ENCODE results near the gene NISCH.
"Not testable (repeated sequence)": the region's sequence is repeated elsewhere in the genome, so short reads cannot be mapped to it uniquely, and the experiment has no call there.

Gene NISCH

DNA sequence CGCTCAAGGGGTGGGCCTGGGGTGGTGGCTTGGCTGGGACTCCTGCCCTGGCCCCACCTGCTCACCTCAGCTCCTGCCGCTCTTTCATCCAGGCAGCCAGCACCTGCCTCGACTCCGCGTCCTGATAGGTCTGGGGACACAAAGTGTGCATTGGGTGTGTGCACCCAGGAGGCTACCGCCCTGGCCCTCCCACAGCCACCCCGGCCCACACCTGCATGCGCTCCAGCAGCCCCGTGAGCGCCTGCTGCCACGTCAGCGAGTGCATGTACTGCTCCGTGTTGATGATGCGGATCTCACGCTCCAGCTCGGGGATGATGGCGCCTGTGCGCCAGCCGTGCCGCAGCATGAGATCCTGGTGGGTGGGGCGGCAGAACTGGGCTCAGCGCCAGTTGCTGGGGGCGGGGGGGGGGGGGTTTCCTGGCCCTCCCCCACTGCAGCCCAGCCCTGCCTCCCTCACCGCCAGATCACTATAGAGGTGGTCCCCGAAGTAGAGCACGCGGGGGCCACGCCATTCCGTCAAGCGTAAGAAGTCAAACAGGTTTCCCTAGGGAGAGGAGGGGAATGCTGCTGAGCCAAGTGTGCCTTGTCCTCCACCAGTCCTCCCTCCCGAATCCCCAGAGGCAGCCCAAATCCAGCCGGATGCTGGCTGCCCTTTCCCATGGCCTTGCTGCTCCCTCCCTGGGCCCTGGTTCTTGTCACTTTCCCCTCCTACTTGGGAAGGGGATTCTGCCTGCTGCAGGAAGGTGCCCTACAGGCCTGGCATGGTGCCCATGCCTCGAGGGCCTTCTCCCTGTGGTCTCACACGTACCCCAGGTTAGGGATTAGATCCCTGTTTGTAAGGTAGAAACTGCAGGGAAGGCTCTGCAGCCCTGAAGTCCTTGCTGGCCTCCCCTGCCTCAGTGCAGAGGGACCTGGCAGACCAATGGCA, 69.6 kb downstream of the NISCH start:
- no peaks in the 10 kb centered on the region for H3K27me3 ChIP-seq (ENCODE audit: control insufficient read depth in 1 of 2, insufficient read depth in 2 of 2, low read length in 2 of 2)
- H3K9ac ChIP-seq (ENCODE audit: low read length in 2 of 2) = no peak overlapping the region
- H3K36me3 ChIP-seq (ENCODE audit: control insufficient read depth in 2 of 2, insufficient read depth in 2 of 2, low read length in 2 of 2) = peaks cover 0 to 8% of the 10 kb centered on the region in 2 donors
- H3K4me1 ChIP-seq (ENCODE audit: control insufficient read depth, insufficient read depth, low read length) = peaks cover 14% of the 10 kb centered on the region
- H3K9me3 ChIP-seq (ENCODE audit: control insufficient read depth in 2 of 2, low read length in 2 of 2) = no peaks in the 10 kb centered on the region
- no peak overlapping the region for H3K4me3 ChIP-seq (ENCODE audit: low read length in 2 of 2)
- peak overlapping the region; percentile 11 for H3K27ac ChIP-seq (ENCODE audit: low read length)

DNA sequence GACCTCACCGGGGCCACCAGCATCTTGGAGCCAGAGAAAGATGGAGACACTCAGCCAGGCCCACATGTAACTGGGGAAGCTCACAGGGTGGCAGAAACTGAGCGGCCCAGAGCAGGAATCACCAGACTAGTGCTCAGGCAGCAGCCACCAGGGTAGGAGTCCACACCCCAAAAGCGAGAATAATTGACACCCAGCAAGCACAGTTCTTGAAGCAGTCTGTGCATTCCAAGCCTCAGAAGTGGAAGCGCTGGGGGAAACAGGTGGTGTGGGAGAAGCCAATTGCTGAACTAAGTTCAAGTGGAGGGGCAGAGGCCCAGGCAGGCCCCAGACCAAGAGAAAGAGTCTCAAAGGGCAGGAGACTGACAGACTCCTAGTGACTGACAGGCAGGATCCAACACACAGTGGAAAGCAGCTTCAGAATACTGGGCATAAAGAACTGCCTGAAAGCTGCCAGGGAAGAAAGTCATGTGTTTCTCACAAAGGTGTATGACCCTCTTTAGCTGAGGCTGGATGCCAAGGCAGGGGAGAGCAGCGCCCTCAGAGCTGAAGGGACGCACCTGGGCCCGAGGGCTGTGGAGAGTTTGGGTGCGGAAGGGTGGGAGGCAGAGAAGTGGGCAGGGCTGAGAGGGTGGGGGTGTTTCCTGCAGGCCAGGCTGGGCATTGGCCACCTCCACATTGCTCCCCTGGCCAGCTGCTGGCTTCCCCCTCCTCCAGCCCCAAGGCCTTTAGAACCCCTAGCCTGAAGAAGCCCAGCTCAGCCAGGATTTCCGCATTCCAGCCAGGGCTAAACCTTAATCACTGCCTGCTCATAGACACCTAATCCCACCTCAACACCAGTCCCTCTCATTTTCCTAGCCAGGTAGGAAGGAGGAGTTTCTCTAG, 70.5 kb downstream of the NISCH start:
- H3K27ac ChIP-seq (ENCODE audit: low read length) = peak overlapping the region; percentile 11
- H3K4me1 ChIP-seq (ENCODE audit: control insufficient read depth, insufficient read depth, low read length) = peaks cover 14% of the 10 kb centered on the region
- peaks cover 0 to 8% of the 10 kb centered on the region in 2 donors for H3K36me3 ChIP-seq (ENCODE audit: control insufficient read depth in 2 of 2, insufficient read depth in 2 of 2, low read length in 2 of 2)
- H3K4me3 ChIP-seq (ENCODE audit: low read length in 2 of 2) = no peak overlapping the region
- no peak overlapping the region for H3K9ac ChIP-seq (ENCODE audit: low read length in 2 of 2)
- no peaks in the 10 kb centered on the region for H3K27me3 ChIP-seq (ENCODE audit: control insufficient read depth in 1 of 2, insufficient read depth in 2 of 2, low read length in 2 of 2)
- no peaks in the 10 kb centered on the region for H3K9me3 ChIP-seq (ENCODE audit: control insufficient read depth in 2 of 2, low read length in 2 of 2)

DNA sequence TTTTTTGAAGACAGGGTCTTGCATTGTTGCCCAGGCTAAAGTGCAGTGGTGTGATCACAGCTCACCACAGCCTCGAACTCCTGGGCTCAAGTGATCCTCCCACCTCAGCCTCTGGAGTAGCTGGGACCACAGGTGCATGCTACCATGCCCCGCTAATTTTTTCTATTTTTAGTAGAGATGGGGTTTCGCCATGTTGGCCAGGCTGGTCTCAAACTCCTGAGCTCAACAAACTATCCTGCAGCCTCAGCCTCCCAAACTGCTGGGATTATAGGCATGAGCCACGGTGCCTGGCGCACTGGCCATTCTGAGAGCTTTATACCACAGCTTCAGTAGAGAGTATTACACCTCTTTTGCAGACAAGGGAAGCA, 71.3 kb downstream of the NISCH start:
- peaks cover 14% of the 10 kb centered on the region for H3K4me1 ChIP-seq (ENCODE audit: control insufficient read depth, insufficient read depth, low read length)
- H3K27ac ChIP-seq (ENCODE audit: low read length); H3K27me3 ChIP-seq (ENCODE audit: control insufficient read depth in 1 of 2, insufficient read depth in 2 of 2, low read length in 2 of 2); H3K9me3 ChIP-seq (ENCODE audit: control insufficient read depth in 2 of 2, low read length in 2 of 2); H3K4me3 ChIP-seq (ENCODE audit: low read length in 2 of 2); H3K9ac ChIP-seq (ENCODE audit: low read length in 2 of 2); H3K36me3 ChIP-seq (ENCODE audit: control insufficient read depth in 2 of 2, insufficient read depth in 2 of 2, low read length in 2 of 2): not testable (repeated sequence)

DNA sequence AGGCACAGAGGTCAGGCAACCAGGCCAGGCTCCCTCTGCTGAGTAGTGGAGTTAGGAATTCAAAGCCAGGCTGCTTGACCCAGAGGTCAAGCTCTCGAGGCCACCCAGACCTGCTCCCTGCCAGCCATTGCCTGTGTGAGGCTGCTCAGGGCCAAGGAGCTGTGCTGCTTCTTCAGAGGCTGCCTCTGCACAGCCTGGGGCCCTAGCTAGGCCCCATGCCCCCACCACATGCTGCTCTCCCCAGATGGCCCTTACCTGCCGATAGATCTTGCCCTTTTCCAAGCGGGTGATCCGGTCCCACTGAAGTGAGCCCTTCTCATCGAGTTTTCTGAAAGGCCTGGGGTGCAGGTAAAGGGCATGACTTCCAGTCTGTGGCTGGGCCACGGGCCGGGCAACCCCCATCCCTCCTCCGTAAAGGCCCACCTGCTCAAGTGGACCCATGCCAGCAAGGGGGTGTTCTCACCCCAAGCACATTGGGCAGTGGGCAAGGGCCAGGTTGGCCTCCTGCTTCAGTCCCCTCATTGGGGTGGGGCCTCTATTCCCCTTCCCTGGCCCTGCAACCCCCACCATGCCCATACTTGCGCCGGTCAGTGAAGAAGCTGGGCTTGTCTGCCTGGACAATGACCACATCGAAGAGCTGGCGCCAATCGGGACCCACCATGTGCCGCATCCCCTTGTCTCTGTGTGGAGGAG, 71.8 kb downstream of the NISCH start:
- Histone ChIP-seq H3K9me3 (ENCODE audit: control insufficient read depth in 2 of 2, low read length in 2 of 2) (no peaks in the 10 kb centered on the region), H3K27me3 (ENCODE audit: control insufficient read depth in 1 of 2, insufficient read depth in 2 of 2, low read length in 2 of 2) (no peaks in the 10 kb centered on the region), H3K27ac (ENCODE audit: low read length) (no peak overlapping the region), H3K4me1 (ENCODE audit: control insufficient read depth, insufficient read depth, low read length) (peaks cover 14% of the 10 kb centered on the region), H3K4me3 (ENCODE audit: low read length in 2 of 2) (no peak overlapping the region), H3K36me3 (ENCODE audit: control insufficient read depth in 2 of 2, insufficient read depth in 2 of 2, low read length in 2 of 2) (peaks cover 0 to 8% of the 10 kb centered on the region in 2 donors), H3K9ac (ENCODE audit: low read length in 2 of 2) (no peak overlapping the region)

- H3K9ac ChIP-seq (ENCODE audit: low read length in 2 of 2) = no peak overlapping the region
- no peak overlapping the region for H3K27ac ChIP-seq (ENCODE audit: low read length)
- no peaks in the 10 kb centered on the region for H3K27me3 ChIP-seq (ENCODE audit: control insufficient read depth in 1 of 2, insufficient read depth in 2 of 2, low read length in 2 of 2)
- peaks cover 0 to 8% of the 10 kb centered on the region in 2 donors for H3K36me3 ChIP-seq (ENCODE audit: control insufficient read depth in 2 of 2, insufficient read depth in 2 of 2, low read length in 2 of 2)
- H3K4me1 ChIP-seq (ENCODE audit: control insufficient read depth, insufficient read depth, low read length) = peaks cover 19% of the 10 kb centered on the region
- no peaks in the 10 kb centered on the region for H3K9me3 ChIP-seq (ENCODE audit: control insufficient read depth in 2 of 2, low read length in 2 of 2)
- H3K4me3 ChIP-seq (ENCODE audit: low read length in 2 of 2) = no peak overlapping the region
Measured at GRCh38 chr3:52527732-52528585, 72.6 kb downstream of the NISCH start.

GRCh38 chr3:52528586-52529375, 73.4 kb downstream of the NISCH start:
- Histone ChIP-seq H3K4me3 (ENCODE audit: low read length in 2 of 2) (no peak overlapping the region), H3K36me3 (ENCODE audit: control insufficient read depth in 2 of 2, insufficient read depth in 2 of 2, low read length in 2 of 2) (peaks cover 0 to 8% of the 10 kb centered on the region in 2 donors), H3K9ac (ENCODE audit: low read length in 2 of 2) (no peak overlapping the region), H3K4me1 (ENCODE audit: control insufficient read depth, insufficient read depth, low read length) (peaks cover 20% of the 10 kb centered on the region), H3K27me3 (ENCODE audit: control insufficient read depth in 1 of 2, insufficient read depth in 2 of 2, low read length in 2 of 2) (no peaks in the 10 kb centered on the region), H3K27ac (ENCODE audit: low read length) (no peak overlapping the region), H3K9me3 (ENCODE audit: control insufficient read depth in 2 of 2, low read length in 2 of 2) (no peaks in the 10 kb centered on the region)

- Histone ChIP-seq H3K4me3 (ENCODE audit: low read length in 2 of 2) (no peak overlapping the region), H3K9ac (ENCODE audit: low read length in 2 of 2) (no peak overlapping the region), H3K27ac (ENCODE audit: low read length) (no peak overlapping the region), H3K9me3 (ENCODE audit: control insufficient read depth in 2 of 2, low read length in 2 of 2) (no peaks in the 10 kb centered on the region), H3K4me1 (ENCODE audit: control insufficient read depth, insufficient read depth, low read length) (peaks cover 24% of the 10 kb centered on the region), H3K36me3 (ENCODE audit: control insufficient read depth in 2 of 2, insufficient read depth in 2 of 2, low read length in 2 of 2) (peaks cover 0 to 6% of the 10 kb centered on the region in 2 donors), H3K27me3 (ENCODE audit: control insufficient read depth in 1 of 2, insufficient read depth in 2 of 2, low read length in 2 of 2) (no peaks in the 10 kb centered on the region)
Measured at GRCh38 chr3:52529376-52530333, 74.3 kb downstream of the NISCH start.

GRCh38 chr3:52530918-52531826, 75.8 kb downstream of the NISCH start:
- no peaks in the 10 kb centered on the region for H3K27me3 ChIP-seq (ENCODE audit: control insufficient read depth in 1 of 2, insufficient read depth in 2 of 2, low read length in 2 of 2)
- H3K4me1 ChIP-seq (ENCODE audit: control insufficient read depth, insufficient read depth, low read length) = peaks cover 22% of the 10 kb centered on the region
- H3K4me3 ChIP-seq (ENCODE audit: low read length in 2 of 2) = no peak overlapping the region
- H3K27ac ChIP-seq (ENCODE audit: low read length) = peak overlapping the region; percentile 24
- no peak overlapping the region for H3K9ac ChIP-seq (ENCODE audit: low read length in 2 of 2)
- no peaks in the 10 kb centered on the region for H3K9me3 ChIP-seq (ENCODE audit: control insufficient read depth in 2 of 2, low read length in 2 of 2)
- H3K36me3 ChIP-seq (ENCODE audit: control insufficient read depth in 2 of 2, insufficient read depth in 2 of 2, low read length in 2 of 2) = peaks cover 0 to 6% of the 10 kb centered on the region in 2 donors
